Kidney epithelial cell (primary cell): ENCODE data around the gene ZIC2. TPM values are rescaled to one million over a fixed set of nuclear protein-coding genes. Genes with fewer than 3 reads are reported as not detected.

ENCODE experiments used
- DNase-seq: peaks from one replicate; pipeline ENCODE4 v3.0.0-alpha.2; 2010; ENCODE audit warnings: low read depth
- H3K27me3 ChIP-seq: 2 replicates; pipeline ENCODE4 v1.6.0; 2011; ENCODE audit warnings: low read length; ENCODE audit not compliant: control insufficient read depth, insufficient read depth
- H3K36me3 ChIP-seq: 2 replicates; pipeline ENCODE4 v1.5.1; 2011; ENCODE audit warnings: low read length; ENCODE audit not compliant: control insufficient read depth, insufficient read depth
- H3K4me3 ChIP-seq: 2 replicates; pipeline ENCODE4 v1.5.1; 2011; ENCODE audit warnings: low read depth, mild to moderate bottlenecking, control low read depth, low read length
- CTCF ChIP-seq: IDR thresholded peaks from 2 replicates; pipeline ENCODE4 v1.5.1; 2011; ENCODE audit warnings: mild to moderate bottlenecking, moderate library complexity, low read length, control low read depth, inconsistent platforms; ENCODE audit not compliant: insufficient read depth, poor library complexity, severe bottlenecking
- total RNA-seq: library from RNA; depleted of rRNA; stranded (reverse); fragments of >200 nt; gene quantifications from 2 replicates; pipeline ENCODE4 v1.2.3, GENCODE V29; 2015

ZIC2 gene
- total RNA-seq, 1 donor from 2014 or later: not detected

GRCh38 chr13:99974296-99974938, 7.2 kb upstream of the ZIC2 start:
- no peak for TF ChIP-seq CTCF
- no peaks in the 10 kb centered on the region for H3K36me3 ChIP-seq
- DNase-seq: no peak
- H3K27me3 ChIP-seq: peaks cover 74% of the 10 kb centered on the region
- no peak overlapping the region for H3K4me3 ChIP-seq

GRCh38 chr13:99974939-99975561, 6.5 kb upstream of the ZIC2 start:
- no peak for DNase-seq
- Histone ChIP-seq H3K4me3 (no peak overlapping the region), H3K36me3 (no peaks in the 10 kb centered on the region), H3K27me3 (peaks cover 74% of the 10 kb centered on the region)
- no peak for TF ChIP-seq CTCF

DNA sequence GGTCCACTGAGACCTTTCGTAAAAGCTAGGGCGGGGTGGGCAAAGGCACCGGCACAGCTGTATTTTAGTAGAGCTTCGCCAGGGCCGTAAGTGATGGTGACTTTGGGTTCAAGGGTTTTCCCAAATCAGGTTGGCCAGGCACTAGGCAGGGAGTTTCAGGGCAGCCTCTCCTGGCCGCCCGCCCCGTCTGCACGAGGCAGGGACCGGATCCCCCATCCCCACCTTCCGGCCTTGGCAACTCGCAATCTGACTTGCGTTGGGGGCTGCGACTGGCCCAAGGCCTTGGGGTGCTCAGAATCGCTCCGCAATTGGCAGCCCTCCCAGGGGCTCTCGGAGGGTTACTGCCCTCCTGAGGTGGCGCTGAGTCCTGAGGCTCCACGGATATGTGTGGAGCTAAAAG, 6.0 kb upstream of the ZIC2 start:
- no peak for DNase-seq
- Histone ChIP-seq H3K27me3 (peaks cover 76% of the 10 kb centered on the region), H3K4me3 (no peak overlapping the region), H3K36me3 (no peaks in the 10 kb centered on the region)
- no peak for TF ChIP-seq CTCF

DNA sequence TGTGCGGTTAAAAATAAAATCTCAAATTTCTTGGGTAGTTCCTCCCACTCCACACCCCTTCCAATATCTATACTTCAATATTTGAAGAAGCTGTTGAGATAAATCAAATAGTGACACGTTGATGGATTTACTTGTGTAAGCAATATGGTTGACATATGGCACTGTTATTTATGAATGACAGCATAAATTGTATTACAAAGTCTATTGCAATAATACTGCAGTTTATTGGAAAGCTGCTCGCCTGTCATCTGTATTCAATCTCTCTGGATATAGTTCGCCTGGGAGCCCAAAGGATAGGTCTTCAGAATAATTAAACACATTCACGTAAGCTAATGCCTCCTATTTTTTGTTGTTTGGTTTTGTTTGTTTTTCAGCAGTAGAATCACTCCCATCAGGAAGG, 5.0 kb upstream of the ZIC2 start:
- DNase-seq: no peak
- no peak overlapping the region for H3K4me3 ChIP-seq
- no peak for TF ChIP-seq CTCF
- peaks cover 73% of the 10 kb centered on the region for H3K27me3 ChIP-seq
- no peaks in the 10 kb centered on the region for H3K36me3 ChIP-seq

GRCh38 chr13:99977334-99977911, 4.2 kb upstream of the ZIC2 start:
- H3K4me3 ChIP-seq: no peak overlapping the region
- H3K36me3 ChIP-seq: no peaks in the 10 kb centered on the region
- no peak for DNase-seq
- H3K27me3 ChIP-seq: peaks cover 70% of the 10 kb centered on the region
- no peak for TF ChIP-seq CTCF
